HG03097 (cell line): ENCODE results near the gene RAC2.

Experiments
- ATAC-seq: cut with Tn5 transposase; IDR thresholded peaks from one replicate; pipeline ENCODE4 v1.9.1; 2021; ENCODE audit not compliant: unreplicated experiment, low FRiP score

The RAC2 gene

GRCh38 chr22:37276776-37277175, 32.7 kb upstream of the RAC2 start:
- no peak for ATAC-seq

GRCh38 chr22:37275622-37276021, 31.6 kb upstream of the RAC2 start:
- ATAC-seq: no peak

DNA sequence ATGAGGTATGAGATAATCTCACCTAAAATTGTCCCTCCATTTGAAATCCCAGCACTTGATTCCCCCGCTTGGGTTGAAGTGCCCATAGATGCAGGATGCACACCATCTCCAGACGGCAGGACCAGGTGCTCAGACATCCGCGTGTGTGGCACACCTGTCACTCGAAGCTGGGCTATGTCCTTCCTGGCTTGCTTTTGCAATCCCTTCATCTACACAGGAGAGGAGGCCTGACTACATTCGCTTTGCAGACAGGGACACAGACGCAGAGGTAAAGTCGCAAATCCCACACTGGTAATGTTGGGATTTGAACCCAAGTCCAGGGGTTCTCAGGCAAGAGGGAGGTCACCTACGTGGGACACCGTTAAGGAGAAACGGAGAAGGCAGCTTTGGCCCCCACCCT, 31.1 kb upstream of the RAC2 start:
- no peak for ATAC-seq

GRCh38 chr22:37274380-37274862, 30.4 kb upstream of the RAC2 start:
- no peak for ATAC-seq

- no peak for ATAC-seq
Observed at GRCh38 chr22:37273846-37274225, 29.8 kb upstream of the RAC2 start.

- no peak for ATAC-seq
Observed at GRCh38 chr22:37273126-37273845, 29.2 kb upstream of the RAC2 start.

- no peak for ATAC-seq
Observed at GRCh38 chr22:37270928-37271650, 27.0 kb upstream of the RAC2 start.

GRCh38 chr22:37269936-37270678, 26.0 kb upstream of the RAC2 start:
- ATAC-seq: no peak

- no peak for ATAC-seq
Observed at GRCh38 chr22:37267661-37268413, 23.8 kb upstream of the RAC2 start.

DNA sequence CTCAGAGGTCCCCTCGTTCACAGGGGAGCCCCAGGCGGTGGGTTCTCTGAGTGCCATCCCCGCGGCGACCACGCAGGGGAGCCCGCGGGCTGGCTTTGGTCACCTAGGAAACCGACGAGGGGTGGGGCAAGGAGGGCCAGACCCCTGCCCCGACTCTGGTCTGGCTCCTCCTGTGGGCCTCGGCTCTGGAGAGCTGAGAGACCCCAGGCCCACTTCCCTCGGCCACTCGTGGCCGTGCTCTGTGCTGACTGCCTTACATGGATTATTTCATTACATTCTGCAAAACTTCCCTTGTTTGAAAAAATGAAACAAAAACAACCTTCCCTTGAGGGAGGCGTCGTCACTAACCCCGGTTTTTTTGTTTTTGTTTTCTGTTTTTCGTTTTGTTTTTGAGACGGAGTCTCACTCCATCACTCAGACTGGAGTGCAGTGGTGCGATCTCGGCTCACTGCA, 23.1 kb upstream of the RAC2 start:
- peak; percentile 62 for ATAC-seq

- no peak for ATAC-seq
Observed at GRCh38 chr22:37266581-37267134, 22.6 kb upstream of the RAC2 start.

DNA sequence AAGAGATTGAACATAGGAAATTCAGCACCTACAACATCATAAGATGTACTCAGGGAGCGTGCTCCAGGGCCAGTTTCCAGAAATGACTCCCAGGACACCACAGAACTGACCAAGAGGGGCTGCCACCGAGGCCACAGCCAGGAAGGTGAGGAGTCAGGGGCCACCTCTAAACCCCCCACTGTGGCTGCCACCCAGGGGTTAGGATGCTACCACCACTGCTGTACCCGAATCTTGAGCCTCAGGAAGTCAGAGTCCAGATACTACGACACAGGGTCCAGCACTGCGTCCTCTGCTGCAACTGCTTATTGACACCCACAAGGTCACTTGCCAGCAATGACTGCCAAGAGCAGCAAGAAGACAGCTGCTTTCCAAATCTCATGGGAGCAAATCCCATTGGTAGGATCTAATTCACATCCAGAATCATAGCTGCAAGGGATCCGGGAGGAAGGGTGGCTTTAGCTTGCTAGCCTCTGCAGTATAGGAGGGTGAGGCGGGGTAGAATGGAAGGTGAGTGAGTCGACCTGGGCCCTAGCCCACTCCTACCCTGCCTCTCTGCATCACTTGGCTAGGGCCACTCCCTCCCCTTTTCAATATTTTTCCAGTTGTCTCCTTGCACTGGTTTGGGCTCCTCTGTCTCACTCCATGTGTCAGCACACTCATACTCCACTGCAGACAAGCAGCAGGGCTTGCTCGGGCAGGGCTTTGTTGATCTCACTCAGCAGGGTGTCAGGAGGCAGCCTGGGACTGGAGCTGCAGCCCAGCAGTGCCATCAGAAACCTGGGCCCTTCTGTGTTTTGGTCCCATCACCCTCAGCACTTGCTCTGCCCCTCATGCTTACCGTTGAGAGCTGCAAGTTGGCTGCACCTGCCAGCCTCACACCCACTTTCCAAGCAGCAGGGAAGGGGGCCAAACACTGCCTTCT, 20.2 kb upstream of the RAC2 start:
- no peak for ATAC-seq

DNA sequence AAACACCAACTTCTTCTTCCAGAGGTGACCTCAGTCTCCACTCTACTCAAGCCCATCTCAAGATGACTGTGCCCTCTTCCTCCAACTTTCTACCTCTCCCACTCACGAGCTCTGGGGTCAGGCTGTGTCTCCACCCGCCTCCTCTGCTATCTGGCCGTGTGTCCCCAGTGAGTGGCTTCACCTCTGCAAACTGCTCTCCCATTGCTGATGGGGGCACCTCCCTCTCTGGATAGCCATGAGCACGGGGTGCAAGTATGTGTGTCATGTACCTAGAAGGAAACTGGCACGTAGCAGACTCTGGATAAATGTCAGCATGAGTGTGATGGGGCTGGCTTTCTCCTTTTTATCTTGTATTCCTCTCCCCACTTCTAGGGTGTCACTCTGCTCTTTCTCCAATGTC, 18.3 kb upstream of the RAC2 start:
- ATAC-seq: no peak

- no peak for ATAC-seq
Observed at GRCh38 chr22:37260901-37261336, 16.9 kb upstream of the RAC2 start.

DNA sequence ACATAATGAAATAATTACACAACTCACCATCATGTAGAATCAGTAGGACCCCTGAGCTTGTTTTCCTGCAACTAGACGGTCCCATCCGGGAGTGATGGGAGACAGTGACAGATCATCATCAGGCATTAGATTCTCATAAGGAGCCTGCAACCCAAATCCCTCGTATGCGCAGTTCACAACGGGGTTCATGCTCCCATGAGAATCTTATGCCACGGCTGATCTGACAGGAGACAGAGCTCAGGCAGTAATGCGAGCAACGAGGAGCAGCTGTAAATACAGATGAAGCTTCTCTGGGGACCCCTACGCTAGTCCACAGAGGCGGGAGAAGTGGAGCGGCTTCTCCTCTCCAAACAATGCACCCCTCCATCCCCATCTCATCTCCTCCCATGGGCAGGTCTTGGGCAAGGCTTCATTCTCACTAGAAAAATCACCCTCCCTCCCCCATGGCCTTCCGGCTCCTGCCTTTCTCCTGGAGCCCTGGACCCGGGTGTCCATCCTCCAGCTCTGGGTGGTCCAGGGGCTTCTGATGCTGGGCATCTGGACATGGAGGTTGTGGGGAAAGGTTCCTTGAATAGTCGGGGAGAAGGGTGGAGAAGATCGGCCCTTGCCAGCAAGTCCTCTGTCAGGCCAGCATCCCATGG, 16.2 kb upstream of the RAC2 start:
- ATAC-seq: no peak

- ATAC-seq: no peak
Observed at GRCh38 chr22:37259540-37260029, 15.5 kb upstream of the RAC2 start.

GRCh38 chr22:37258753-37259401, 14.8 kb upstream of the RAC2 start:
- ATAC-seq: no peak
